Ectodermal cell (in vitro differentiated cells): ENCODE data around the gene NAP1L2. TPM values are rescaled to one million over a fixed set of nuclear protein-coding genes. Genes with fewer than 3 reads are reported as not detected.
"Not testable (repeated sequence)": the region's sequence is repeated elsewhere in the genome, so short reads cannot be mapped to it uniquely, and the experiment has no call there.

Source experiments
- H3K27ac ChIP-seq: 2 replicates; pipeline ENCODE4 v1.7.0; 2013; ENCODE audit warnings: mild to moderate bottlenecking, low read depth, low read length; ENCODE audit not compliant: insufficient read depth, poor library complexity, severe bottlenecking
- H3K27me3 ChIP-seq: 2 replicates; pipeline ENCODE4 v1.7.0; 2013; ENCODE audit warnings: mild to moderate bottlenecking, low read length; ENCODE audit not compliant: insufficient read depth, control insufficient read depth, poor library complexity, severe bottlenecking
- H3K36me3 ChIP-seq: one replicate; pipeline ENCODE4 v1.7.0; 2013; ENCODE audit warnings: low read length; ENCODE audit not compliant: control insufficient read depth, insufficient read depth
- H3K4me1 ChIP-seq: one replicate; pipeline ENCODE4 v1.7.0; 2013; ENCODE audit warnings: low read length; ENCODE audit not compliant: control insufficient read depth, insufficient read depth
- H3K4me3 ChIP-seq: 2 replicates; pipeline ENCODE4 v1.7.0; 2013; ENCODE audit warnings: low read depth, low read length, control low read depth; ENCODE audit not compliant: insufficient read depth
- H3K9me3 ChIP-seq: 2 replicates; pipeline ENCODE4 v1.7.0; 2013; ENCODE audit warnings: mild to moderate bottlenecking, low read length, moderate library complexity; ENCODE audit not compliant: control insufficient read depth
- WGBS, 2 experiments: methylation state at CpG; one replicate each; pipeline ENCODE4 v1.1.7; 2013; ENCODE audit warnings: missing lambda C conversion rate in 2 of 2; 5-methylcytosine and 5-hydroxymethylcytosine counted together
- polyA plus RNA-seq, 4 experiments: library from polyadenylated mRNA; stranded (reverse); fragments of 50-300 nt; gene quantifications; one replicate each; pipeline ENCODE4 v1.2.3, GENCODE V29; 2013

The NAP1L2 gene, protein sequence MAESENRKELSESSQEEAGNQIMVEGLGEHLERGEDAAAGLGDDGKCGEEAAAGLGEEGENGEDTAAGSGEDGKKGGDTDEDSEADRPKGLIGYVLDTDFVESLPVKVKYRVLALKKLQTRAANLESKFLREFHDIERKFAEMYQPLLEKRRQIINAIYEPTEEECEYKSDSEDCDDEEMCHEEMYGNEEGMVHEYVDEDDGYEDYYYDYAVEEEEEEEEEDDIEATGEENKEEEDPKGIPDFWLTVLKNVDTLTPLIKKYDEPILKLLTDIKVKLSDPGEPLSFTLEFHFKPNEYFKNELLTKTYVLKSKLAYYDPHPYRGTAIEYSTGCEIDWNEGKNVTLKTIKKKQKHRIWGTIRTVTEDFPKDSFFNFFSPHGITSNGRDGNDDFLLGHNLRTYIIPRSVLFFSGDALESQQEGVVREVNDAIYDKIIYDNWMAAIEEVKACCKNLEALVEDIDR
- polyA plus RNA-seq (2013, experiment 1 of 4): 16.8 TPM
- polyA plus RNA-seq (2013, experiment 2 of 4): 12.6 TPM
- polyA plus RNA-seq (2013, experiment 3 of 4): 13.8 TPM
- 12.5 TPM for polyA plus RNA-seq (2013, experiment 4 of 4)

GRCh38 chrX:73214426-73215094 lies at the start of gene NAP1L2:
Gene NAP1L2 (minus strand): TSS chrX:73214851. CDS start chrX:73214492, 359 bp downstream.
- WGBS, 2 experiments: 0% methylated on average over 30 of the region's 30 CpGs
- Histone ChIP-seq H3K27me3 (no peaks in the 10 kb centered on the region), H3K36me3 (no peaks in the 10 kb centered on the region), H3K9me3 (no peaks in the 10 kb centered on the region), H3K4me3 (peak within 1 kb of the TSS; percentile 47), H3K4me1 (no peaks in the 10 kb centered on the region), H3K27ac (peak within 1 kb of the TSS; percentile 55)

GRCh38 chrX:73262991-73263390 lies 48.3 kb upstream of the NAP1L2 start:
- Histone ChIP-seq H3K27me3 (no peaks in the 10 kb centered on the region), H3K36me3 (no peaks in the 10 kb centered on the region)
- 56 to 92% methylated on average over 1 to 2 of the region's 2 CpGs for WGBS, 2 experiments

DNA sequence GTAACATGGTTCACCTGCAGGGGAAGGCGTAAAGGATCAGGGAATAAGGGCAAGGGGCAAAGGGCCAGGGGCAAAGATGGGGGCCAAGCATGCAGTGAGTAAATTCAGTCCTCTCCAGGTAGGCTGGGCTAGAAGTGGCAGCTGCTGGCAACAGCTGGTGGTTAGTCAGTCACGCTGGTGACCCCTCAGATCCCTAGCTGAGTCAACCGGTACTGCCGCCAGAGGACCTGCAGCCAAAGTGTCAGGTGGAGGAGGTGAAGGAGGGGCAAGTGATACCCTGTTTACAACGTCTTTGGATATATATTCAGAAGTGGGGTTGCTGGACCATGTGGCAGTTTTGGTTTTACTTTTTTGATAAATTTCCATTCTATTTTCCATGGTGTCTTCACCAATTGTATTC lies 24.6 kb upstream of the NAP1L2 start:
- Histone ChIP-seq H3K27ac (no peak overlapping the region), H3K9me3 (no peaks in the 10 kb centered on the region), H3K4me3 (no peak overlapping the region), H3K4me1 (no peaks in the 10 kb centered on the region), H3K36me3 (no peaks in the 10 kb centered on the region), H3K27me3 (no peaks in the 10 kb centered on the region)
- 66 to 68% methylated on average over 4 to 5 of the region's 5 CpGs for WGBS, 2 experiments

More at GRCh38 chrX:73262991-73263390, 48.3 kb upstream of the NAP1L2 start:
- H3K4me3 ChIP-seq: no peak overlapping the region
- no peak overlapping the region for H3K27ac ChIP-seq
- no peaks in the 10 kb centered on the region for H3K9me3 ChIP-seq
- H3K4me1 ChIP-seq: no peaks in the 10 kb centered on the region

DNA sequence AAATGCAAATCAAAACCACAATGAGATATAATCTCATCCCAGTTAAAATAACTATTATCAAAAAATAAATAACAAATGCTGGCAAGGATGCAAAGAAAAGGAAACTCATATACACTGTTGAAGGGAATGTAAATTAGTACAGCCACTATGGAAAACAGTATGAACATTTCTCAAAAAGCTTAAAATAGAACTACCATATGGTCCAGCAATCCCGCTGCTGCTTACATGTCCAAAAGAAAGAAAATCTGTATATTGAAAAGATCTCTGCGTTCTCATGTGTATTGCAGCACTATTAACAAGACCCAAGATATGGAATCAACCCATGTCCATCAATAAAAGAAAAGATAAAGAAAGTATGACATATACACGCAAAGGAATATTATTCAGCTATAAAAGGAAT lies 3.0 kb upstream of the NAP1L2 start:
- no peaks in the 10 kb centered on the region for H3K27me3 ChIP-seq
- no peaks in the 10 kb centered on the region for H3K9me3 ChIP-seq
- H3K36me3 ChIP-seq: no peaks in the 10 kb centered on the region
- WGBS, 2 experiments: 67 to 95% methylated on average over 1 to 3 of the region's 3 CpGs
- H3K4me3 ChIP-seq: no peak overlapping the region
- H3K4me1 ChIP-seq: no peaks in the 10 kb centered on the region
- no peak overlapping the region for H3K27ac ChIP-seq

DNA sequence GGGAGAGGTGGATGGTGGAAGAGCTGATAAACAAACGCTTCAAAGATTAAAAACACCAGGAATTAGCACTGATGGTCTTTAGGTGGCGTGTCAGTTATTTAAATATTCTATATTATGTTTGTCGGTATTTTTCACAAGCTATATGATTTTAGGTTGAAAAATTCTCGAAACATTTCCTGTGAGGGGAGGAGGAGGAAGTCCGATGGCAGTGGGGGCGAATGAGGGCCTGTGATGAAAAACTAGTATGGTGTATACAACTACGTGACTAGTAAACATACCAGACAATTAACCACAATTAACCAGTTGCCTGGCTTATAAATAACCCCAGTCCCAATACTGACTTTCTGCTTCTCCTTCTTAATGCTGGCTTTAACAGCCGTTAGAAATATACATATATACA lies 595 bp upstream of the NAP1L2 start:
- Histone ChIP-seq H3K4me1 (no peaks in the 10 kb centered on the region), H3K4me3 (peak overlapping the region; percentile 47), H3K9me3 (no peaks in the 10 kb centered on the region), H3K27me3 (no peaks in the 10 kb centered on the region), H3K27ac (no peak overlapping the region), H3K36me3 (no peaks in the 10 kb centered on the region)
- WGBS, 2 experiments: 0 to 69% methylated on average over 1 to 4 of the region's 8 CpGs

DNA sequence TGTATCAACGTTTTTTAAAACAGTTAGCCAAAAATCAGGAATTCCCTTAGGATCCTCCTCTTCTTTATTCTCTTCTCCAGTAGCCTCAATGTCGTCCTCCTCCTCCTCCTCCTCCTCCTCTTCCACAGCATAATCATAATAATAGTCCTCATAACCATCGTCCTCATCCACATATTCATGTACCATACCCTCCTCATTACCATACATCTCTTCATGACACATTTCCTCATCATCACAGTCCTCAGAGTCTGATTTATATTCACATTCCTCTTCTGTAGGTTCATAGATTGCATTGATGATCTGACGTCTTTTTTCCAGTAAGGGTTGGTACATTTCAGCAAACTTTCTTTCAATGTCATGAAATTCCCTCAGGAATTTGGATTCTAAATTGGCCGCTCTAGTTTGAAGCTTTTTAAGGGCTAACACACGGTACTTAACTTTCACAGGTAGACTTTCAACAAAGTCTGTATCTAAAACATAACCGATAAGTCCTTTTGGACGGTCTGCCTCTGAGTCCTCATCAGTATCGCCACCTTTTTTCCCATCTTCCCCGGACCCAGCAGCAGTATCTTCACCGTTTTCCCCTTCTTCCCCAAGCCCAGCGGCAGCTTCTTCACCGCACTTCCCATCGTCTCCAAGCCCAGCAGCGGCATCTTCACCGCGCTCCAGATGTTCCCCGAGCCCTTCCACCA lies 771 bp downstream of the NAP1L2 start:
- no peaks in the 10 kb centered on the region for H3K9me3 ChIP-seq
- 2 to 3% methylated on average over 18 of the region's 18 CpGs for WGBS, 2 experiments
- no peaks in the 10 kb centered on the region for H3K27me3 ChIP-seq
- H3K4me1 ChIP-seq: no peaks in the 10 kb centered on the region
- H3K27ac ChIP-seq: peak overlapping the region; percentile 55
- peak overlapping the region; percentile 47 for H3K4me3 ChIP-seq
- H3K36me3 ChIP-seq: no peaks in the 10 kb centered on the region

DNA sequence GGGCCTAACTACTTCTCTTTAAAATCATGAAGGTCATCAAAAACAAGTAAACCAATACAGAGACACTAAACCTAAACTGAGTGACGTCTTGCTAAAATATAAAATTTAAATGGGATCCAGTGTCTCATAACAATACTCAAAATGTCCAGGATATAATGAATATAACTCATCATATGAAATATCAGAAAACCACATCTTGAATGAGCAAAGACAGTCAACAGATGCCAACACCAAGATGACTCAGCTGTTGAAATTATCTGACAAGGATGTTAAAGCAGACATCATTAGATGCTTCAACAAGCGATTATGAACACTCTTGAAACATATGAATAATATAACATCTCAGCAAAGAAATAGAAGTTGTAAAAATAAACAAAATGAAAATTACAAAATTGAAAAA lies 8.3 kb downstream of the NAP1L2 start:
- H3K36me3 ChIP-seq: no peaks in the 10 kb centered on the region
- H3K4me1 ChIP-seq: no peaks in the 10 kb centered on the region
- H3K27ac ChIP-seq: no peak overlapping the region
- no peaks in the 10 kb centered on the region for H3K9me3 ChIP-seq
- no peak overlapping the region for H3K4me3 ChIP-seq
- no peaks in the 10 kb centered on the region for H3K27me3 ChIP-seq
- WGBS, 2 experiments: no CpG with 5 or more reads among the region's 2 CpGs

DNA sequence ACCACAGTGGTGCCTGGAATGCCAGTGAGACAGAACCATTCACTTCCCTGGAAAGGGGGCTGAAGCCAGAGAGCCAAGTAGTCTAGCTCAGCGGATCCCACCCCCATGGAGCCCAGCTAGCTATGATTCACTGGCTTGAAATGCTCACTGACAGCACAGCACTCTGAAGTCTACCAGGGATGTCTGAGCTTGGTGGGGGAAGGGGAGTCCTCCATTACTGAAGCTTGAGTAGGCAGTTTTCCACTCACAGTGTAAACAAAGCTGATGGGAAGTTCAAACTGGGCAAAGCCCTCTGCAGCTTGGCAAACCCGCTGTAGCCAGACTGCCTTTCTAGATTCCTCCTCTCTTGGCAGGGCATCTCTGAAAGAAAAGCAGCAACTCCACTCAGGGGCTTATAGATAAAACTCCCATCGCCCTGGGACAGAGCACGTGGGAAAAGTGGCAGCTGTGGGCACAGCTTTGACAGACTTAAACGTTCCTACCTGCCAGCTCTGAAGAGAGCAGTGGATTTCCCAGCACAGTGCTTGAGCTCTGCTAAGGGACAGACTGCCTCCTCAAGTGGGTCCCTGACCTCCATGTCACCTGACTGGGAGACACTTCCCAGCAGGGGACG lies 32.0 kb downstream of the NAP1L2 start:
- Histone ChIP-seq H3K9me3 (no peaks in the 10 kb centered on the region), H3K4me1 (no peaks in the 10 kb centered on the region), H3K27me3 (no peaks in the 10 kb centered on the region), H3K27ac (no peak overlapping the region), H3K4me3 (no peak overlapping the region), H3K36me3 (no peaks in the 10 kb centered on the region)
- 87% methylated on average over 6 of the region's 6 CpGs for WGBS, 2 experiments

DNA sequence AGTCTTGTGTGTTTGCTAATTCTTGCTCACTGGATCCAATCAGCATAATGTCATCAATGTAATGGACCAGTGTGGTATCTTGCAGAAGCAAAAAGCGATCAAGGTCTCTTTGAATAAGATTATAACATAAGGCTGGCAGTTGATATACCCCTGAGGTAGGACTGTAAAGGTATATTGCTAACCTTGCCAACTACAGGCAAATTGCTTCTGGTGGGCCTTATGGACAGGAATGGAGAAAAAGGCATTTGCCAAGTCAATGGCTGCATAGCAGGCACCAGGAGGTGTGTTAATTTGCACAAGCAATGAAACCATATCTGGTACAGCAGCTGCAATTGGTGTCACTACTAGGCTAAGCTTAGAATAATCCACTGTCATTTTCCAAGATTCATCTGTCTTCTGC lies 45.7 kb downstream of the NAP1L2 start:
- not testable (repeated sequence) for H3K27me3 ChIP-seq, H3K9me3 ChIP-seq, H3K4me1 ChIP-seq, H3K27ac ChIP-seq, H3K36me3 ChIP-seq, H3K4me3 ChIP-seq
- WGBS, 2 experiments: 86 to 100% methylated on average over 1 of the region's 1 CpG
